Common myeloid progenitor, CD34-positive (primary cell): ENCODE results near the gene SOX15.

Experiments
- CTCF ChIA-PET: fragments of 350-600 bp; sonication (Branson Sonifier 250); formaldehyde crosslinking; loops from one replicate; lab custom pipeline; 2021; ENCODE audit warnings: antibody characterized with exemption; lab: Charles Lee
- POLR2A ChIA-PET: fragments of 350-600 bp; sonication (Branson Sonifier 250); formaldehyde crosslinking; loops from one replicate; lab custom pipeline; 2021; ENCODE audit warnings: antibody characterized with exemption; lab: Charles Lee
- DNase-seq, 3 donors: peaks; one replicate each; pipeline versions ENCODE4 v3.0.0 to v3.0.0-alpha.2; 2013
- H3K27ac ChIP-seq, 2 experiments: 1 replicate in 1 of 2; 2 replicates in 1 of 2; pipeline ENCODE4 v1.7.0; 2013; ENCODE audit warnings: inconsistent platforms in 2 of 2, low read length in 2 of 2, mild to moderate bottlenecking in 2 of 2, low read depth in 1 of 2, moderate library complexity in 1 of 2; ENCODE audit not compliant: severe bottlenecking in 2 of 2, insufficient read depth in 1 of 2, poor library complexity in 1 of 2
- H3K27me3 ChIP-seq, 5 experiments: replicated peaks in 2 of 5; 1 replicate in 3 of 5; 2 replicates in 2 of 5; pipeline versions ENCODE4 v1.6.1 to v1.7.0; 2013; ENCODE audit warnings: low read length in 4 of 5, mild to moderate bottlenecking in 2 of 5, moderate library complexity in 2 of 5, inconsistent platforms in 1 of 5; ENCODE audit not compliant: insufficient read depth in 5 of 5, control insufficient read depth in 4 of 5
- H3K36me3 ChIP-seq, 4 experiments: 1 replicate in 2 of 4; 2 replicates in 2 of 4; pipeline versions ENCODE4 v1.6.1 to v1.7.0; 2013; ENCODE audit warnings: low read length in 3 of 4, control low read depth in 1 of 4, mild to moderate bottlenecking in 1 of 4; ENCODE audit not compliant: control insufficient read depth in 4 of 4, insufficient read depth in 4 of 4
- H3K4me1 ChIP-seq, 4 experiments: 1 replicate in 3 of 4; 2 replicates in 1 of 4; pipeline versions ENCODE4 v1.6.1 to v1.7.1; 2013; ENCODE audit warnings: low read length in 3 of 4, mild to moderate bottlenecking in 3 of 4, control low read depth in 1 of 4, inconsistent platforms in 1 of 4, moderate library complexity in 1 of 4; ENCODE audit not compliant: control insufficient read depth in 4 of 4, insufficient read depth in 4 of 4; ENCODE audit errors: control extremely low read depth in 1 of 4
- H3K4me3 ChIP-seq, 7 experiments: 1 replicate in 4 of 7; 2 replicates in 3 of 7; pipeline versions ENCODE4 v1.5.1 to v1.7.0; 2013; ENCODE audit warnings: mild to moderate bottlenecking in 7 of 7, low read length in 6 of 7, moderate library complexity in 6 of 7, inconsistent platforms in 2 of 7, low read depth in 2 of 7, control low read depth in 1 of 7; ENCODE audit not compliant: insufficient read depth in 4 of 7, control insufficient read depth in 1 of 7; ENCODE audit errors: extremely low read depth in 1 of 7
- H3K9me3 ChIP-seq, 5 experiments: 1 replicate in 4 of 5; 2 replicates in 1 of 5; pipeline versions ENCODE4 v1.6.1 to v1.7.1; 2013; ENCODE audit warnings: low read length in 4 of 5, mild to moderate bottlenecking in 2 of 5, inconsistent platforms in 1 of 5, low read depth in 1 of 5, moderate library complexity in 1 of 5; ENCODE audit not compliant: control insufficient read depth in 4 of 5, insufficient read depth in 2 of 5; ENCODE audit errors: control extremely low read depth in 1 of 5
- WGBS: methylation state at CpG from one replicate; pipeline ENCODE4 v1.1.5; 2013; ENCODE audit not compliant: insufficient coverage; 5-methylcytosine and 5-hydroxymethylcytosine counted together

SOX15 gene

DNA sequence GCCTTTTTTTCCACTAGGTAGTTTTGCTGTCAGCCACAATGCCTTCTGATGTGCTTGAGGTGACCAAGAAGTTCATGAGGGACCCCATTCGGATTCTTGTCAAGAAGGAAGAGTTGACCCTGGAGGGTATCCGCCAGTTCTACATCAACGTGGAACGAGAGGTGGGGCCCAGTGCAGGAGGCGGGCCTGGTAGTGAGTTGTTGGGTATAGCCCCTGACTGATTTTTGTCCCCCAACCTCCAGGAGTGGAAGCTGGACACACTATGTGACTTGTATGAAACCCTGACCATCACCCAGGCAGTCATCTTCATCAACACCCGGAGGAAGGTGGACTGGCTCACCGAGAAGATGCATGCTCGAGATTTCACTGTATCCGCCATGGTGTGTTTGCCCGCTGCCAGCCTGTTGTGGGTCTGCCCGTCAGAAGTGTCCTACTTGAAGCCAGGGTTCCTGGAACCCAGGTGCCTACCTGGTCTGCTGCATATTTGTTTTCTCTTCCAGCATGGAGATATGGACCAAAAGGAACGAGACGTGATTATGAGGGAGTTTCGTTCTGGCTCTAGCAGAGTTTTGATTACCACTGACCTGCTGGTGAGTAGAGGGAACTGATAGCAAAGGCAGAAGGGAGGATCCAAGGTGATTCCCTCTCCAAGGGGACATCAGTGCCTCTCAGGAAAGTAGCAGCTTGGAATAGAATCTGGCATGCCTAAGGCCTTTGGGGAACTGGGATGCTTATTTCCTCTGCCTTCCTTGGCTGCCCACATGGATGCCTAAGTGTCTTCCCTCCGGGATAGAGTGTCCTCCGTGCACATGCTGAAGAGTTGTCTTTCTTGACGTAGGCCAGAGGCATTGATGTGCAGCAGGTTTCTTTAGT, 12.3 kb downstream of the SOX15 start:
- WGBS = 95% methylated on average over 16 of the region's 17 CpGs
- Histone ChIP-seq H3K27ac (no peak overlapping the region), H3K9me3 (no peaks in the 10 kb centered on the region), H3K4me1 (peaks cover 16 to 86% (median 70%) of the 10 kb centered on the region in 4 experiments), H3K27me3 (no peaks in the 10 kb centered on the region), H3K36me3 (peaks cover 22 to 59% (median 45%) of the 10 kb centered on the region in 4 experiments), H3K4me3 (no peak overlapping the region)
- POLR2A ChIA-PET = no interaction called here
- no peak for DNase-seq
- CTCF ChIA-PET = interaction anchor here (1.1 to 3.9 kb wide), 3 partner anchors 10 to 222 kb away, joined by 3 to 58 read pairs (median 4); partner anchors contain the start of genes MPDU1 and SOX15

DNA sequence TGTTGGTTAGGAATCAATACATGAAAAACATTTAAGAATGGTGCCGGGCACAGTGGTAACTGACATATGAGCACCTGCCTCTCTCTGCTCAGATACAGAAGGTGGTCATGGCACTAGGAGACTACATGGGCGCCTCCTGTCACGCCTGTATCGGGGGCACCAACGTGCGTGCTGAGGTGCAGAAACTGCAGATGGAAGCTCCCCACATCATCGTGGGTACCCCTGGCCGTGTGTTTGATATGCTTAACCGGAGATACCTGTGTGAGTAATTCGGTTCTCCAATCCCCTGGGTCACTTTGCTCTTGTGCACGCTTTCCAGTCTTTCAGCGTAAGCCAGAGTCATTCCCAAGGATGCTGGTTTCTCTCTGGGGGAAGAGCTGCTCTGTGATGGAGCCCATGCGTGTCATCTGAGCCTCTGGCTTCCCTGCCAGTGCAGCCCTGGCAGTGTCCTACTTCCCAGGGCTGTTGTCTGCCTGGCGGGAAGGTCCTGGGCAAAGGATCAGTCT, 13.4 kb downstream of the SOX15 start:
- POLR2A ChIA-PET = interaction anchor here (0.6 kb wide), 1 partner anchor 51 kb away, joined by 3 read pairs; the partner anchor contains the start of gene SAT2
- Histone ChIP-seq H3K36me3 (peaks cover 22 to 59% (median 45%) of the 10 kb centered on the region in 4 experiments), H3K27ac (no peak overlapping the region), H3K4me3 (peak overlapping the region in 1 of 7 experiments; percentile 4), H3K4me1 (peaks cover 19 to 81% (median 64%) of the 10 kb centered on the region in 4 experiments), H3K27me3 (no peaks in the 10 kb centered on the region), H3K9me3 (no peaks in the 10 kb centered on the region)
- 93% methylated on average over 14 of the region's 14 CpGs for WGBS
- no peak for DNase-seq
- CTCF ChIA-PET = interaction anchor here (0.6 to 3.9 kb wide), 4 partner anchors 11 to 221 kb away, joined by 3 to 58 read pairs (median 4); partner anchors contain the start of genes MPDU1 and SOX15

- no peak for DNase-seq
- ChIA-PET POLR2A (interaction anchor here (0.6 to 4.6 kb wide), 3 partner anchors 8 to 52 kb away, joined by 3 to 40 read pairs (median 5); partner anchors contain the start of genes FXR2, MPDU1 and SAT2), CTCF (interaction anchor here (0.6 to 3.9 kb wide), 4 partner anchors 11 to 220 kb away, joined by 3 to 58 read pairs (median 4); partner anchors contain the start of genes MPDU1 and SOX15)
- Histone ChIP-seq H3K4me3 (no peak overlapping the region), H3K36me3 (peaks cover 22 to 64% (median 48%) of the 10 kb centered on the region in 4 experiments), H3K9me3 (no peaks in the 10 kb centered on the region), H3K27ac (no peak overlapping the region), H3K27me3 (no peaks in the 10 kb centered on the region), H3K4me1 (peaks cover 19 to 81% (median 60%) of the 10 kb centered on the region in 4 experiments)
- 98% methylated on average over 6 of the region's 7 CpGs for WGBS
Observed at GRCh38 chr17:7575959-7576358, 13.9 kb downstream of the SOX15 start.

- Histone ChIP-seq H3K4me1 (peaks cover 19 to 77% (median 55%) of the 10 kb centered on the region in 4 experiments), H3K36me3 (peaks cover 22 to 66% (median 52%) of the 10 kb centered on the region in 4 experiments), H3K4me3 (peak overlapping the region in 4 of 7 experiments; percentile 1 to 96 (median 48)), H3K27ac (no peak overlapping the region), H3K9me3 (no peaks in the 10 kb centered on the region), H3K27me3 (no peaks in the 10 kb centered on the region)
- 100% methylated on average over 1 of the region's 1 CpG for WGBS
- DNase-seq = no peak
- POLR2A ChIA-PET = interaction anchor here (0.9 to 4.6 kb wide), 2 partner anchors 9 to 40 kb away, joined by 5 to 40 read pairs; partner anchors contain the start of genes FXR2 and MPDU1
- CTCF ChIA-PET = interaction anchor here (0.7 to 3.9 kb wide), 3 partner anchors 12 to 39 kb away, joined by 3 to 58 read pairs (median 3); partner anchors contain the start of genes FXR2, MPDU1 and SOX15
Observed at GRCh38 chr17:7575481-7575883, 14.4 kb downstream of the SOX15 start.

GRCh38 chr17:7574176-7574953, 15.5 kb downstream of the SOX15 start:
- DNase-seq = no peak
- Histone ChIP-seq H3K27me3 (no peaks in the 10 kb centered on the region), H3K36me3 (peaks cover 22 to 71% (median 59%) of the 10 kb centered on the region in 4 experiments), H3K27ac (peak overlapping the region; percentile 4 to 94), H3K4me1 (peaks cover 19 to 66% (median 44%) of the 10 kb centered on the region in 4 experiments), H3K4me3 (peak overlapping the region; percentile 86 to 100 (median 93)), H3K9me3 (no peaks in the 10 kb centered on the region)
- 44% methylated on average over 6 of the region's 15 CpGs for WGBS
- CTCF ChIA-PET = interaction anchor here (0.9 to 3.9 kb wide), 5 partner anchors 9 to 113 kb away, joined by 3 to 58 read pairs (median 4); partner anchors contain the start of genes FXR2, MPDU1, SOX15 and TP53
- POLR2A ChIA-PET = interaction anchor here (1.0 to 4.6 kb wide), 2 partner anchors 10 kb away, joined by 3 to 40 read pairs; partner anchors contain the start of gene MPDU1
